Esophagus (tissue), 2 donors: ENCODE data around the gene MFSD8. TPM values are rescaled to one million over a fixed set of nuclear protein-coding genes. Genes with fewer than 3 reads are reported as not detected.
"Not testable (repeated sequence)": the region's sequence is repeated elsewhere in the genome, so short reads cannot be mapped to it uniquely, and the experiment has no call there.

Experiments
- H3K27ac ChIP-seq, 2 donors: one replicate each; pipeline ENCODE4 v1.5.1; 2013; ENCODE audit warnings: low read depth in 2 of 2, mild to moderate bottlenecking in 2 of 2, inconsistent platforms in 1 of 2, low read length in 1 of 2, moderate library complexity in 1 of 2
- H3K27me3 ChIP-seq, 2 donors: one replicate each; pipeline ENCODE4 v1.6.1; 2013; ENCODE audit warnings: low read length in 2 of 2, control low read depth in 1 of 2, mild to moderate bottlenecking in 1 of 2; ENCODE audit not compliant: insufficient read depth in 2 of 2, control insufficient read depth in 1 of 2
- H3K36me3 ChIP-seq, 2 donors: one replicate each; pipeline ENCODE4 v1.6.1; 2013; ENCODE audit warnings: low read length in 1 of 2; ENCODE audit not compliant: control insufficient read depth in 2 of 2, insufficient read depth in 2 of 2
- H3K4me1 ChIP-seq, 2 donors: one replicate each; pipeline ENCODE4 v1.6.1; 2013; ENCODE audit warnings: low read length in 1 of 2; ENCODE audit not compliant: control insufficient read depth in 2 of 2, insufficient read depth in 2 of 2
- H3K4me3 ChIP-seq, 2 donors: one replicate each; pipeline ENCODE4 v1.5.1; 2013; ENCODE audit warnings: low read length in 2 of 2, mild to moderate bottlenecking in 2 of 2, low read depth in 1 of 2, moderate library complexity in 1 of 2
- H3K9me3 ChIP-seq, 2 donors: one replicate each; pipeline ENCODE4 v1.6.1; 2013; ENCODE audit warnings: mild to moderate bottlenecking in 2 of 2, low read depth in 1 of 2, low read length in 1 of 2, moderate library complexity in 1 of 2; ENCODE audit not compliant: control insufficient read depth in 2 of 2, insufficient read depth in 1 of 2
- WGBS, 2 donors: extraction: QIAGEN DNeasy Blood & Tissue Kit; methylation state at CpG; one replicate each; pipeline ENCODE4 v1.1.7; 2013; 5-methylcytosine and 5-hydroxymethylcytosine counted together
- polyA plus RNA-seq, 2 donors: library from polyadenylated mRNA; stranded (reverse); fragments of 200-250 nt; gene quantifications; one replicate each; pipeline ENCODE4 v1.2.3, GENCODE V29; 2013
- donor health status: healthy with polysubstance abuse.
- donor health status: Bipolar disorder and iron deficiency.

Gene MFSD8
- polyA plus RNA-seq, 2 donors = 7.6 to 10.5 TPM

GRCh38 chr4:127959794-127960193, 5.2 kb downstream of the MFSD8 start:
- no peaks in the 10 kb centered on the region for H3K27me3 ChIP-seq
- H3K9me3 ChIP-seq = no peaks in the 10 kb centered on the region
- no peak overlapping the region for H3K4me3 ChIP-seq
- H3K36me3 ChIP-seq = no peaks in the 10 kb centered on the region
- 77% methylated on average over 1 of the region's 1 CpG for WGBS, 2 donors
- no peak overlapping the region for H3K27ac ChIP-seq
- H3K4me1 ChIP-seq = no peaks in the 10 kb centered on the region

GRCh38 chr4:127957105-127957504, 7.9 kb downstream of the MFSD8 start:
- Histone ChIP-seq H3K27me3 (no peaks in the 10 kb centered on the region), H3K36me3 (peaks cover 0 to 2% of the 10 kb centered on the region in 2 donors), H3K27ac (no peak overlapping the region), H3K4me1 (no peaks in the 10 kb centered on the region), H3K9me3 (no peaks in the 10 kb centered on the region), H3K4me3 (no peak overlapping the region)
- 94 to 98% methylated on average over 2 of the region's 2 CpGs for WGBS, 2 donors

GRCh38 chr4:127936974-127937373, 28.0 kb downstream of the MFSD8 start:
- 94 to 95% methylated on average over 1 of the region's 1 CpG for WGBS, 2 donors
- no peaks in the 10 kb centered on the region for H3K4me1 ChIP-seq
- H3K9me3 ChIP-seq = no peaks in the 10 kb centered on the region
- no peak overlapping the region for H3K27ac ChIP-seq
- H3K27me3 ChIP-seq = no peaks in the 10 kb centered on the region
- H3K36me3 ChIP-seq = no peaks in the 10 kb centered on the region
- no peak overlapping the region for H3K4me3 ChIP-seq

- not testable (repeated sequence) for H3K4me1 ChIP-seq, H3K27ac ChIP-seq, H3K36me3 ChIP-seq, H3K9me3 ChIP-seq, H3K4me3 ChIP-seq, H3K27me3 ChIP-seq
- 90 to 92% methylated on average over 6 of the region's 6 CpGs for WGBS, 2 donors
These were observed 33.1 kb downstream of the MFSD8 start for GRCh38 chr4:127931836-127932235.

- Histone ChIP-seq H3K9me3 (no peaks in the 10 kb centered on the region), H3K36me3 (no peaks in the 10 kb centered on the region), H3K27me3 (no peaks in the 10 kb centered on the region), H3K4me1 (no peaks in the 10 kb centered on the region), H3K27ac (no peak overlapping the region), H3K4me3 (no peak overlapping the region)
- 98 to 100% methylated on average over 1 of the region's 1 CpG for WGBS, 2 donors
These were observed 34.8 kb downstream of the MFSD8 start for GRCh38 chr4:127930175-127930574.

- H3K36me3 ChIP-seq, H3K27ac ChIP-seq, H3K27me3 ChIP-seq, H3K4me1 ChIP-seq, H3K9me3 ChIP-seq, H3K4me3 ChIP-seq: not testable (repeated sequence)
- 99 to 100% methylated on average over 2 of the region's 2 CpGs for WGBS, 2 donors
These were observed 39.3 kb downstream of the MFSD8 start for GRCh38 chr4:127925720-127926119.

GRCh38 chr4:127922226-127922625, 42.7 kb downstream of the MFSD8 start:
- Histone ChIP-seq H3K9me3 (no peaks in the 10 kb centered on the region), H3K4me3 (no peak overlapping the region), H3K27ac (no peak overlapping the region), H3K4me1 (no peaks in the 10 kb centered on the region), H3K36me3 (peaks cover 3 to 4% of the 10 kb centered on the region in 2 donors), H3K27me3 (no peaks in the 10 kb centered on the region)
- WGBS, 2 donors = 95 to 99% methylated on average over 2 of the region's 2 CpGs

GRCh38 chr4:127920521-127920920, 44.5 kb downstream of the MFSD8 start:
- Histone ChIP-seq H3K9me3 (no peaks in the 10 kb centered on the region), H3K36me3 (peaks cover 3 to 4% of the 10 kb centered on the region in 2 donors), H3K4me1 (no peaks in the 10 kb centered on the region), H3K4me3 (no peak overlapping the region), H3K27ac (no peak overlapping the region), H3K27me3 (no peaks in the 10 kb centered on the region)
- WGBS, 2 donors = 92 to 96% methylated on average over 3 of the region's 3 CpGs

GRCh38 chr4:127917151-127917550, 47.8 kb downstream of the MFSD8 start:
- Histone ChIP-seq H3K9me3 (no peaks in the 10 kb centered on the region), H3K4me1 (no peaks in the 10 kb centered on the region), H3K36me3 (peaks cover 3 to 4% of the 10 kb centered on the region in 2 donors), H3K27me3 (no peaks in the 10 kb centered on the region), H3K27ac (no peak overlapping the region), H3K4me3 (no peak overlapping the region)

GRCh38 chr4:127916512-127916911, 48.5 kb downstream of the MFSD8 start:
- Histone ChIP-seq H3K27me3 (no peaks in the 10 kb centered on the region), H3K4me3 (no peak overlapping the region), H3K9me3 (no peaks in the 10 kb centered on the region), H3K36me3 (peaks cover 3 to 4% of the 10 kb centered on the region in 2 donors), H3K4me1 (no peaks in the 10 kb centered on the region), H3K27ac (no peak overlapping the region)
- 95 to 97% methylated on average over 3 of the region's 3 CpGs for WGBS, 2 donors
